Right ventricle myocardium inferior (tissue), 1 donor: ENCODE measurements around the gene KIF12. TPM values are rescaled to one million over a fixed set of nuclear protein-coding genes. Genes with fewer than 3 reads are reported as not detected.
A peak's percentile ranks its signal among the peaks of the same experiment; 100 is the strongest.
"Not testable (repeated sequence)": the region's sequence is repeated elsewhere in the genome, so short reads cannot be mapped to it uniquely, and the experiment has no call there.

Experiments
- ATAC-seq: fragments of 200-7000 bp; cut with Tn5 transposase; one replicate; pipeline ENCODE4 v1.9.1; 2020; ENCODE audit warnings: mild to moderate bottlenecking, moderate library complexity
- DNase-seq: peaks from one replicate; pipeline ENCODE4 v3.0.0; 2021; ENCODE audit errors: missing footprints
- intact Hi-C: fragments of 100-400 bp; cut with DNase I; formaldehyde crosslinking; loops from one replicate; pipeline ENCODE4 v1.11.0; 2022
- long read RNA-seq: library from polyadenylated mRNA; unstranded; transcript quantifications from one replicate; pipeline ENCODE4 v2.0.0, GENCODE V29; 2021
- total RNA-seq: library from RNA; stranded (reverse); fragmentation: NEBNext Ultra II Directional; extraction: Animal tissue kit (Norgen Biotek cat#: 25700); gene quantifications from one replicate; pipeline ENCODE4 v1.2.1, GENCODE V29; 2021
- donor health status: DM: no; HTN: yes; CAD: no; lungs with severe emphysema.

Gene KIF12
- not detected for total RNA-seq
- long read RNA-seq = 0 reads

DNA sequence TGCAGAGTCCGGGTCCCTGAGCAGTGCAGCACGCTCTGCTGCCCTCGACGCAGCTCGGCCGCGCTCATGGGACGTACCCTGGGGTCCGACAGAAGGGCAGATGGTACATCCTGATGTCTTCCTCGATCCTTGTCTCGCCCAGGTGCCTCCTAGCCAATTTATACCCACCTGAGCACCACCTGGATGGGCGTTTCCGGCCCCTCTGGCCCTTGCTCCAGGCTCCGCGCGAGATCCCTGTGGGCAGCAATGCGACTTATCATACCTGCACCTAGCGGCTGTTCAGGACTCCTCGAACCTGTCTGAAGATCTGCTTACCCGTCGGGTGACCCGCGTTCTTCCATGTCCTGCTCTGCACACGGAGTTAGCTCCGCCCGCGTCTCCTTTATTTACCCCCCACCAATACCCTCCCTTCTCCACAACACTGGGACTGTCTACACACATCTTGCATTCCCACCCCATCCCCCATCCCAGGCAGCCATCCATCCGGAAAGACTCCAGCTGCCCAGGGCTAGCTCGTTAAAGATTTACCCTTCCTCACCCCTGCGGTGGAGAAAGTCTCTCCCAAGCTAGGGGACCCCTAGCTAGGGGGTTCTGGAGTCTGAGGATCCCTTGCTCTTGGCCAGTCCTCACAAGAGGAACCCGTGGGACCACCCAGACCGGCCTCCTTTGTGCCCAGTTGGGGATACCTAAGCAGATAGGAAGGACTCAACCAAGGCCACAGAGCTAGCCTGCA is at the start of gene KIF12:
Gene KIF12 (minus strand): TSS at position 357 of the 733 bp plus-strand sequence. CDS start 16 bp downstream, at position 341.
- no peak for ATAC-seq

DNA sequence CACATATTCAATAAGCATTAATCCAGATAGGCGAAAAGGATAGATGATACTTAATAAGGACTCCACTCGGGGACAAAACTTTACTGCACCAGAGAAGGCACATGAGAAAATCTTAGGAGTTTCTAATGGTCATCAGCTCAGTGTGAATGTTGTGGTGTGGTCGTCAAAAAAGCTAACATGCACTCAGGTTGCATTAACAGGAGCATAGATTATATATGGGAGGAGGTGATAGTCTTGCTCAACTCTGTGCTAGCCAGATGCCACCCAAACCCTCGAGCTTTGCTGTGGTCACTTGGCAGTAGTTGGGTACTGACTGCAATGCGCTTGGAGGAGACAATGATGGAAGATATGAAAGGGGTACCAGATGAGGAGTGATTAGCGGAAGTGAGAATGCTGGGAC is 47.6 kb upstream of the KIF12 start:
- intact Hi-C loops = no loop called here
- DNase-seq = no peak
- ATAC-seq = no peak

More for the DNA sequence above, at the start of gene KIF12:
- intact Hi-C loops = no loop called here
- DNase-seq = no peak

GRCh38 chr9:114143234-114143633 is 44.1 kb upstream of the KIF12 start:
- ATAC-seq (no peak), DNase-seq (no peak)
- intact Hi-C loops = no loop called here

GRCh38 chr9:114141553-114142402 is 42.7 kb upstream of the KIF12 start:
- intact Hi-C loops = no loop called here
- DNase-seq = peak; percentile 68
- ATAC-seq = peak; percentile 41

GRCh38 chr9:114140850-114141249 is 41.8 kb upstream of the KIF12 start:
- DNase-seq (no peak), ATAC-seq (peak; percentile 55)
- intact Hi-C loops = no loop called here

- intact Hi-C loops = no loop called here
- no peak for ATAC-seq
- no peak for DNase-seq
Observed at GRCh38 chr9:114140401-114140800, 41.3 kb upstream of the KIF12 start.

DNA sequence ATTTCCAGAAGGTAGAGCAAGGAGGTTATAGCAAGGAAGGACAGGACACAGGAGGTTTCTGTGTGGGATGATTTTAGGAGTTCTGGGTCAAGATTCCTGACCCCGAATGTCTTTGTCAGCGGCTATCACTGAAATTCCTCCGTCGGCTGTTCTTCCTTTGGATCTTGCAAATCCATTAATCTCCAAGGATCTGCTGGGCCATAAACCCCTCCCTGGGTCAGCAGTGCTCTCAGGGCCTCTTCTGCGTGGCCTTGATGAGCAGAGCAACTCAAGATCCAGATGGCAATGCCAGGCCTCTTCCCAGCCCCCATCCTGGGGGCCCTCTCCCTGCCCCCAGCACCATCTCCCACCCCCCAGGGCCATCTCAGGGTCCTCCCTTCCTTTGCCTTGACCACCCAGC is 40.0 kb upstream of the KIF12 start:
- ATAC-seq (no peak), DNase-seq (no peak)
- intact Hi-C loops = no loop called here

- no peak for ATAC-seq
- intact Hi-C loops = no loop called here
Observed at GRCh38 chr9:114138552-114138971, 39.5 kb upstream of the KIF12 start.

DNA sequence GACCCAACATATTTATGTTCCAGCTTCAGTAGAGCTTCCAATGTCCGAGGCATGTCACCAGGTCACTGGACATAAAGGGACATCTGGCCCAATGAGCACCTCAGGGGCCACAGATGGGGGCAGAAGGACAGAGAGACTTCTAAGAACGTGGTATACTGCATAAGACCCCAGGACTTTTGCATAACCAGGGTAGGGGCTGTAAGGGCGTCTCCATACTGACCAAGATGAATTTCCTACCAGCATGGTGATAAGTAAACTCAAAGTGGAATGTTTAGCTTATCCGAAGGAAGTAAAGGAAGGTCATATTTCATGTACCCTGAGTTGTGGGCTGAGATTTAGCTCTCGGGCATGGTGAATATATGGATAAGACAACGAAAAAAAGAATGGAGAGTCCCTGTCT is 38.7 kb upstream of the KIF12 start:
- intact Hi-C loops = no loop called here
- DNase-seq (no peak), ATAC-seq (no peak)

More at GRCh38 chr9:114138552-114138971, 39.5 kb upstream of the KIF12 start:
- no peak for DNase-seq

DNA sequence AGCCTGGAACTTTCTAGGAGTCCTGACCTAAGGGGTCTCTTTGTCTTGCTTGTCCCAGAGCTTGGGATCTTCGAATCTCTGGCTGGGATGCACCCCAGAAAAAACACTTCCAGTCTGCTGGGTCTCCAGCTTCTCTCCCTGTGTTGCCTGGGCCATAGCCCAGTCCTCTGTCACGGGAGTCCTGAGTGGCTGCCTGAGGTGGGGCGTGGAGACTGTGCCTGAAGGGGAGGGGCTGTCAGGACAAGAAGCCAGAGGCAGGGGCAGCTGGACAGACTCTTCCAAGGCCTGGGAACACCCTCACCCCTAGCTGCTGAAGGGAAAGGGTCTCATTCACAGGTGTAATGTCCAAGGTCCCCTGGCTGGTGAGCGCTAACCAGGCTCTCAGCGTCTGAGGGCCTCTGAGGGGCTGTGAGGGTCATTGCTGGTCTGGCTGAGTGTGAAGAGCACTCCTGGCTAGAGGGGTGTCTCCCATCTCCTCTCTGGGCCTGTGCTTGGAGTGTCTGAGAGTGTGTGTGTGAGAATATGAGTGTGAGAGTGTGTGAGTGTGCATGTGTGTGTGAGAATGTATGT is 35.8 kb upstream of the KIF12 start:
- ATAC-seq (no peak), DNase-seq (no peak)
- intact Hi-C loops = no loop called here

GRCh38 chr9:114132550-114132918 is 33.4 kb upstream of the KIF12 start:
- ATAC-seq = no peak
- intact Hi-C loops = no loop called here
- no peak for DNase-seq

GRCh38 chr9:114131808-114132549 is 32.9 kb upstream of the KIF12 start:
- ATAC-seq = no peak
- intact Hi-C loops = no loop called here
- DNase-seq = no peak

DNA sequence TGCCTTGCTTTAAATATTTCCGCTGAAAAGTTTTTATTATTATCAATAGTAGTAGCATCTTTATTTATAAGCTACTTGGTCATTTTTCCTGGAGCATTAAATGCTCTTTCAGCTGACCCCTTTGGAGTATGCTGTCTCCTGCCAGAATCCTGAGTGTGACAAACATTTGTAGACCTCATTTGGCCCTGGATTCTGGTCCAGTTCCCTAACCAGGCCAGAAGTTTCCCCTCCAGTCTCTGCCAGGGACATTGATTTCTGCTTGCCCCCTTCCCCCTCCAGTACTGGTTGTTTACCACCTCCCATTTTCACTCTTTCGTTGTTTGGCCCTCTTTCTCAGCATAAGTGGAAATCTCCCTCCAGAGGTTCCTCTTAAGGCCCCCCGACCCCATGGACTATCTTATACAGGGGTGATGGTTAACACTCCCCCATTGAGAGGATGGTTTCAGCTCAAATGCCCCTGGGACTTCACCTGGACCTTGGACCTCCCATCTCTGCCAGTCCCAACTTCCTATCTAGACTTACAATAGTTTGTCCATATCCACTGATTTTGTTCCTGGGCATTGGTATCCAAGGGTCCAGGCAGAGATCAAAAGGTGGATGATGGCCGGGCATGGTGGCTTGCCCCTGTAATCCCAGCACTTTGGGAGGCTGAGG is 31.7 kb upstream of the KIF12 start:
- no peak for DNase-seq
- intact Hi-C loops = no loop called here
- peak; percentile 42 for ATAC-seq

GRCh38 chr9:114130141-114130540 is 31.0 kb upstream of the KIF12 start:
- intact Hi-C loops = no loop called here
- DNase-seq = no peak
- no peak for ATAC-seq

GRCh38 chr9:114128759-114129158 is 29.7 kb upstream of the KIF12 start:
- DNase-seq, ATAC-seq, intact Hi-C loops: not testable (repeated sequence)

DNA sequence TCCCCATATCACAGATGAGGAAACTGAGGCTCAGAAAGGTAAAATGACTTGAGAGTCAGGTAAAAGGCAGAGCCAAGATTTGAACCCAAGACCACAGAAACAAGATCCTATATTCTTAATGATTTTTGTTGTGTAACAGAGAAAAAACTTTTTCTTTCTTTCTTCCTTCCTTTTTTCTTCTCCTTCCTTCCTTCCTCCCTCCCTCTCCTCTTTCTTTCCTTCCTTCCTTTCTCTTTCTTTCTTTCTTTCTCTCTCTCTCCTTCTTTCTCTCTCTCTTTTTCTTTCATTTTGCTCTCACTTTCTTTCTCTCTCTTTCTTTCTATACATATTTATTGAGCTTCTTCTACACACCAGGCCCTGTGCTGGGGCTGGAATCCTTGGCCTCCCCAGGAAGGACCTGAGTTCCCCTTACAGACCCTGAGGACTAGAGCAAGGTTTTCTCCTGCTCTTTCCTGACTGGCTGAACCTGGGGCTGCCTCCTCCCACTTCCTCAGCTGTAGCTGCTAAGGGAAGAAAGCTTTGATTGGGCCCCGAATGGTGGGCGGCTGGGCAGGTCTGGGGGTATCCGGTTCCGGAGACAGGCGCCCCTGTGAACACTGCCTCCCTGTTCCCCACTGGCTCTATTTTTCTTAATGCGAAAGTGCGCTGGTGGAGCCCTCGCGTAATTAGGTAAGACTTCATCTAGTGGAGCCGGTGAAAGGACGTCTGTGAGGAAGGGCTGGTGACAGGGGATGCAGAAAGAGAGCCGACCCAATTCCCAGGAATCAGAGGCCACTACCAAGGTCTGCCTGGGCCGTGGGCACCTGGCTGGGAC is 27.4 kb upstream of the KIF12 start:
- no peak for ATAC-seq
- intact Hi-C loops = no loop called here
- DNase-seq = no peak

DNA sequence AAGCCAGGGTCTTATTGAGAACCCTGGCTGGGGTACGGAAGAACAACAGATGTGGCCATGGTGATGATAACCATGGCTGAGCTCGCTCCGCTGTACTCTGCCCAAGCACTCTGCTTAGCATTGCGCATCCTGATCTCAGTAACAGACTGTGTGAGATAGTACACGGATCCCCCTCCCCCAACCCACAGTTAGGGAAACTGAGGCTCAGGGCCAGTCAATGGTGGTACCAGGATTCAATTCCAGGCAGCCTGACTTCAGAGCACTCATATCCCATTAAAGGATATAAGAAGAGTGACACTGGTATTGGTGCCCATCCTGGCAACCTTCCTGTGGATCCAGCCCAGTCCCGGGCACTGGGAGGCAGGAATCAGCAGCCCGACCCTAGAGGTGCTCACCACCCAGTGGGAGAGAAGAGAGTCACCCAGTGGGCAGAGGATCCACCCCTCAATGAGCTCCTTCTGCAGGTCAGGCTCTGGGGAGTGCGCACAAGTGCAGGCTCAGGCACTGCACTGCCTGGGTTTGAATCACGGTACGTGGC is 26.5 kb upstream of the KIF12 start:
- ATAC-seq = no peak
- intact Hi-C loops = no loop called here
- DNase-seq = no peak
